Cardiac fibroblast (primary cell): Measurements from ENCODE around the gene LRR1.

Experiments used
- DNase-seq, 2 donors: peaks; one replicate each; pipeline versions ENCODE4 v3.0.0 to v3.0.0-alpha.2; 2010; ENCODE audit warnings: low read depth in 2 of 2
- H3K4me3 ChIP-seq, 2 donors: replicated peaks in 1 of 2; 1 replicate in 1 of 2; 2 replicates in 1 of 2; pipeline ENCODE4 v1.5.1; 2011; ENCODE audit warnings: low read depth in 2 of 2, low read length in 2 of 2, mild to moderate bottlenecking in 2 of 2, moderate library complexity in 1 of 2
- CTCF ChIP-seq: IDR thresholded peaks from one replicate; pipeline ENCODE4 v1.5.1; 2011; ENCODE audit warnings: low read depth, mild to moderate bottlenecking, low read length, inconsistent platforms

The LRR1 gene

GRCh38 chr14:49553892-49554291, 44.8 kb upstream of the LRR1 start:
- H3K4me3 ChIP-seq, result no peak overlapping the region
- DNase-seq, result no peak
- no peak for TF ChIP-seq CTCF

- no peak for DNase-seq
- TF ChIP-seq CTCF, result no peak
Measured at GRCh38 chr14:49559979-49560768, 38.6 kb upstream of the LRR1 start.

GRCh38 chr14:49566714-49567113, 32.0 kb upstream of the LRR1 start:
- TF ChIP-seq CTCF, result no peak
- no peak overlapping the region for H3K4me3 ChIP-seq
- no peak for DNase-seq

More at GRCh38 chr14:49559979-49560768, 38.6 kb upstream of the LRR1 start:
- no peak overlapping the region for H3K4me3 ChIP-seq

GRCh38 chr14:49569281-49569680, 29.5 kb upstream of the LRR1 start:
- no peak overlapping the region for H3K4me3 ChIP-seq
- no peak for DNase-seq
- TF ChIP-seq CTCF, result no peak

GRCh38 chr14:49574038-49574437, 24.7 kb upstream of the LRR1 start:
- DNase-seq, result no peak
- TF ChIP-seq CTCF, result no peak
- H3K4me3 ChIP-seq, result no peak overlapping the region

DNA sequence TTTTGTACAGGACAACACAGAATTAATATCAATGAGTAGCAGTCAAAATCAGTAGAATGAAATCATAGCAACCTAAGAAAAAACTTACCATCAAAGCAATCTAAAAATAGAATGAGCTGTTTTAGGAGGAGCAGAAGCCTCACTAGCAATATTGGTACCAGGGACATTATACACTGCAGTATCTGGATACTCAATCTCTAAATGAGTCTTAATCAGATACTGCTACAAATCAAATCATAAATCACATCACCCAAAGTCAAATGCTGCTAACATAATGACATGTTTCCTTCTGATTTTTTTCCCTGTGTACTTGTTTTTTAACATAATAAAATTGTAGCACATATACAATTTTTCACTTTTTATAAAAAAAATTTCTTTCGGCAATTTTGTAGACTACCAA, 20.6 kb upstream of the LRR1 start:
- DNase-seq, result no peak
- no peak overlapping the region for H3K4me3 ChIP-seq
- TF ChIP-seq CTCF, result no peak

GRCh38 chr14:49579841-49580240, 18.9 kb upstream of the LRR1 start:
- no peak for DNase-seq
- H3K4me3 ChIP-seq, result no peak overlapping the region
- TF ChIP-seq CTCF, result no peak
